PC-3 (cell line): Measurements from ENCODE around the gene DNAAF2.

Source experiments
- EZH2 ChIP-seq: fragments of 300-600 bp; sonication (generic); IDR thresholded peaks from one replicate; pipeline ENCODE4 v1.6.1; 2017; ENCODE audit warnings: antibody characterized with exemption, mild to moderate bottlenecking, low read length; ENCODE audit not compliant: unreplicated experiment
- TF ChIP-seq, protein P1 (sequence below): fragments of 300-600 bp; sonication (generic); conservative IDR thresholded peaks from 2 replicates; pipeline ENCODE4 v1.5.1; 2017; ENCODE audit warnings: antibody characterized with exemption, low read depth, mild to moderate bottlenecking, low read length

DNA sequence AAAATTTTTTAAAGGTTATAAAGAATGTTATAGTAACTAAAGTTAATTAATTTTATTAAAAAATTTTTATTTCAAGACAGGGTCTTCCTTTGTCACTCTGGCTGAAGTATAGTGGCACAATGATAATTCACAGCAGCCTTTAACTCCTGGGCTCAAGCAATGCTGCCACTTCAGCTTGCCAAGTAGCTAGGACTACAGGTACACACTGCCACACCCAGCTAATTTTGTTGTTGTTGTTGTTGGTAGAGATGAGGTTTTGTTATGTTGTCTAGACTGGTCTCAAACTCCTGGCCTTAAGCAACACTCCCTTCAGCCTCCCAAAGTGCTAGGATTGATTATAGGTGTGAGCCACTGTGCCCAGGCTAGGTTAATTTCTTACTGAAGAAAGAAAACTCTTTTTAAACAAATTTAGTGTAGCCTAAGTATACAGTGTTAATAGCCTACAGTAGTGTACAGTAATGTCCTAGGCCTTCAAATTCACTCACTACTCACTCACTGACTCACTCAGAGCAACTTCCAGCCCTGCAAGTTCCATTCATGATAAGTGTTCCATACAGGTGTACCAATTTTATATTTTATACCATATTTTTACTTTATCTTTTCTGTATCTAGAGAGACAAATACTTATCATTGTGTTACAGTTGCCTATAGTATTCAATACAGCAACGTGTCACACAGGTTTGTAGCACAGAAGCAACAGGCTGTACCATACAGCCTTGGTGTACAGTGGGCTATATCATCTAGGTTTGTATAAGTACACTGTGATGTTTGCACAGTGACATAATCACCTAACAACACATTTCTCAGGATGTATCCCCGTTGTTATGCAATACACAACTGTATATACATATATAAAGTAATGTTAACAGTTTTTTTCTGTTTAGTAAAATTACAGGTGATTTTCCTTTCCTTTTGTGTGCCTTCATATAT is 24.7 kb upstream of the DNAAF2 start:
- TF ChIP-seq, protein P1, sequence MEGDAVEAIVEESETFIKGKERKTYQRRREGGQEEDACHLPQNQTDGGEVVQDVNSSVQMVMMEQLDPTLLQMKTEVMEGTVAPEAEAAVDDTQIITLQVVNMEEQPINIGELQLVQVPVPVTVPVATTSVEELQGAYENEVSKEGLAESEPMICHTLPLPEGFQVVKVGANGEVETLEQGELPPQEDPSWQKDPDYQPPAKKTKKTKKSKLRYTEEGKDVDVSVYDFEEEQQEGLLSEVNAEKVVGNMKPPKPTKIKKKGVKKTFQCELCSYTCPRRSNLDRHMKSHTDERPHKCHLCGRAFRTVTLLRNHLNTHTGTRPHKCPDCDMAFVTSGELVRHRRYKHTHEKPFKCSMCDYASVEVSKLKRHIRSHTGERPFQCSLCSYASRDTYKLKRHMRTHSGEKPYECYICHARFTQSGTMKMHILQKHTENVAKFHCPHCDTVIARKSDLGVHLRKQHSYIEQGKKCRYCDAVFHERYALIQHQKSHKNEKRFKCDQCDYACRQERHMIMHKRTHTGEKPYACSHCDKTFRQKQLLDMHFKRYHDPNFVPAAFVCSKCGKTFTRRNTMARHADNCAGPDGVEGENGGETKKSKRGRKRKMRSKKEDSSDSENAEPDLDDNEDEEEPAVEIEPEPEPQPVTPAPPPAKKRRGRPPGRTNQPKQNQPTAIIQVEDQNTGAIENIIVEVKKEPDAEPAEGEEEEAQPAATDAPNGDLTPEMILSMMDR = no peak
- TF ChIP-seq EZH2 = no peak
